NCI-H748 (cell line): Measurements from ENCODE around the gene GANAB.
"Not testable (repeated sequence)": the region's sequence is repeated elsewhere in the genome, so short reads cannot be mapped to it uniquely, and the experiment has no call there.

Source experiments
- DNase-seq: peaks from one replicate; lab custom pipeline; 2025; ENCODE audit not compliant: unreplicated experiment; lab: John Stamatoyannopoulos, UW

The GANAB gene

DNA sequence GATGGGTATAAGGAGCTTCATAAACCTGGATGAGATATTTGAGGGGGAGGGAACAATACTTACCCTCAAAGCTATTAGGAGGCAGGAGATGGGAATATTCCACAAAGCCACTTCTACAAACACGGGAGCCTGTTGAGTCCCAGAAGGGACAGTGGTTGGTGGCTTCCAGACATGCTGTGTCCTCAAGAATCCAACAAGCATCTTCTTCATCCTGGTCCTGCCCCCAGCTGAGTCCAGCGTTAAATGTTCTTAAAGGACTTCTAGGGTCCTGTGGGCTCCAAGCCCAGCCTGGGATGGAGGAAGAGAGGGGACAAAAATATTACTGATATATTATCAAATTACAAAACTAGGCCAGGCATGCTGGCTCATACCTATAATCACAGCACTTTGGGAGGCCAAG, 21.0 kb upstream of the GANAB start:
- no peak for DNase-seq

DNA sequence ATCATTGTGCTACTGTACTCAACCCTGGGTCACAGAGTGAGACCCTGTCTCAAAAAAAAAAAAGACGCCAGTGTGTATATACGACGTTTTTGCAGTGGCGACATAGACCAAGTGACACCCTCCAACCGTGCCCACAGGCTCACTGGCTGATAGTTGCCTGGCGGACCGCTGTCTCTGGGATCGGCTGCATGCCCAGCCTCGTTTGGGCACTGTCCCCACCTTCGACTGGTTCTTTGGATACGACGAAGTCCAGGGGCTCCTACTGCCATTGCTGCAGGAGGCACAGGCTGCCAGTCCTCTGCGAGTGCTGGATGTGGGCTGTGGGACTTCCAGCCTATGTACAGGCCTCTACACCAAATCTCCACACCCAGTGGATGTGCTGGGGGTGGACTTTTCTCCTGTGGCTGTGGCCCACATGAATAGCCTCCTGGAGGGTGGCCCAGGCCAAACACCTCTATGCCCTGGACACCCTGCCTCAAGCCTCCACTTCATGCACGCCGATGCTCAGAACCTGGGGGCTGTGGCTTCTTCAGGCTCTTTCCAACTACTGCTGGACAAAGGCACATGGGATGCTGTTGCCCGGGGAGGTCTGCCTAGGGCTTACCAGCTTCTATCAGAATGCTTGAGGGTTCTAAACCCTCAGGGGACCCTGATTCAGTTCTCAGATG, 20.0 kb upstream of the GANAB start:
- no peak for DNase-seq

DNA sequence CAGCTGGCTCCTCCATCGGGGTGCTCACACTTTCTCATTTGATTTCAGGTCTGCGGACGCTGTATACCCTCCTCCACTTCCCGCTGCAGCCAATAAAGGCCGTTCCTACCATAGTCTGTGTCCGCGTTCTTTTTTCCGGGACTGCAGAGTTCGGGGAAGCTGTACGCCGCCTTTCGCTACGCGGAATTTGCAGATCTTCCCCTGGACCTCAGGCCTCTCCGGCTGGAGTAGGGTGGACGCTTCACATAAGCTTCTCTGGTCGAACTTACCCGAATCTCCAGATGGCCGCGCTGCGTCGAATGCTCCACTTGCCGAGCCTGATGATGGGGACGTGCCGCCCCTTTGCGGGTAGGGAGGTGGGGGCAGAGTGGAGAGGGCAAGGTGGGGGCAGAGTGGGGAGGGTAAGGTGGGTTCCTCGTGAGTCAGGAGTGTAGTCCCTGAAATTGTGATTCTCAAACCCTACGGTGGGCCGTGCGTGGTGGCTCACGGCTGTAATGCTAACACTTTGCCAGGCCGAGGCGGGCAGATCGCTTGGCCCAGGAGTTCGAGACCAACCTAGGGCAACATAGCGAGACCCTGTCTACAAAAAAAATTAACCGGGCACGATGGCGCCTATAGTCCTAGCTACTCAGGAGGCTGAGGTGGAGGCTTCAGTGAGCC, 19.3 kb upstream of the GANAB start:
- peak; percentile 74 for DNase-seq

- peak; percentile 94 for DNase-seq
These were observed 18.7 kb upstream of the GANAB start, which contains the start of the genes C11orf98 and CSKMT for GRCh38 chr11:62665075-62665598. Gene C11orf98, minus strand, starts transcription at chr11:62665210. Its CDS starts 41 bp downstream, at chr11:62665169. Gene CSKMT, plus strand, starts transcription at chr11:62665312. Its CDS starts 568 bp downstream, at chr11:62665880.

DNA sequence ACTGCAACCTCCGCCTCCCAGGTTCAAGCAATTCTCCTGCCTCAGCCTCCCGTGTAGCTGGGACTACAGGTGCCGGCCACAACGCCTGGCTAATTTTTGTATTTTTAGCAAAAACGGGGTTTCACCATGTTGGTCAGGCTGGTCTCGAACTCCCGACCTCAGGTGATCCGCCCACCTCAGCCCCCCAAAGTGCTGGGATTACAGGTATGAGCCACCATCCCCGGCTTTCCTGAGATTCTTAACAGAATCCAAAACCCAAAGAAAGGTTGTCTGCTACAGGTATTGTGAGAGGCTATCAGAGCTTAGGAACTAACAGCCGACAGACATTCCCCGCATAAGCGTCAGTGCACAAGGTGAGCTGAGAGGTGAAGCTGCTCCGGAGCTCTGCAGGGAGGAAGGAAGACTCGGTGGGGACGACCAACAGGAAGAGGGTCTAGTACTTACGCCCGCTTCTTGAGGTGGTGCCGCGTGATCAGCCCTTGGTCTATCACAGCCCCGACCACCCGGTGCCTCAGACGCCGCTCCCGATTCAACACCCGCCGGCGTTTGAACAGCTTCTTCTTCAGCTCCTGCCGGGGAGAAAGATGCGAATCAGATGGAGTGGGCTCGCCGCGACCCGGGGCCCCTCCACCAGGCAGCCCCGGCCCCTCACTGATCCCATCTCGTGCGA, 18.1 kb upstream of the GANAB start:
- peak; percentile 77 for DNase-seq

GRCh38 chr11:62656796-62657429, 10.5 kb upstream of the GANAB start:
- DNase-seq = no peak

GRCh38 chr11:62654297-62654696, 7.9 kb upstream of the GANAB start:
- DNase-seq = no peak

GRCh38 chr11:62652161-62653006, 6.0 kb upstream of the GANAB start:
- DNase-seq = no peak

DNA sequence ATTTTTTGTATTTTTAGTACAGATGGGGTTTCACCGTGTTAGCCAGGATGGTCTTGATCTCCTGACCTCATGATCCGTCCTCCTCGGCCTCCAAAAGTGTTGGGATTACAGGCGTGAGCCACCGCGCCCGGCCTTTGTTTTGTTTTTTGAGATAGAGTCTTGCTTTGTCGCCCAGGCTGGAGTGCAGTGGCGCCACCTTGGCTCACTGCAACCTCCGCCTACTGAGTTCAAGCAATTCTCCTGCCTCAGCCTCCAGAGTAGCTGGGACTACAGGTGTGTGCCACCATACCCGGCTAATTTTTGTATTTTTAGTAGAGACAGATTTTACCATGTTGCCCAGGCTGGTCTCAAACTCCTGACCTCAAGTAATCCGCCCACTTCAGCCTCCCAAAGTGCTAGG, 3.9 kb upstream of the GANAB start:
- not testable (repeated sequence) for DNase-seq

DNA sequence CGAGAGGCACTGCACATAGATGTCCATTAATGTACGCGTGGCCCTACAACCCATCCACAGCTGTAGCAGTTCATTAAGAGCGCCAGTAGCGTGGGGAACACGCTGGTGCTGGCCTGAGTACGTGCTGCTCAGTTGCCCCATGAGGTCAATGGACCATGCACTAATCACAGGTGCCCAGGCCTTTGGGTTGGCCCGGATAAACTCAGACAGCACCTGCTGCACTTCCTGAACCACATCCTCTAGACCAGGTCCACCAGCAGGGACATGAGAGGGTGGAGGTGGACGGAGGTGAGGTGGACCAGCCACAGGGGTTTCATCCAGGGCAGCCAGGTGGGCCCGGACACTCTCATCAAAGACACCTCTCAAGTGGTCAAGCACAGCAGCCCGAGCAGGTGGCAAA, 3.1 kb upstream of the GANAB start:
- DNase-seq = no peak

DNA sequence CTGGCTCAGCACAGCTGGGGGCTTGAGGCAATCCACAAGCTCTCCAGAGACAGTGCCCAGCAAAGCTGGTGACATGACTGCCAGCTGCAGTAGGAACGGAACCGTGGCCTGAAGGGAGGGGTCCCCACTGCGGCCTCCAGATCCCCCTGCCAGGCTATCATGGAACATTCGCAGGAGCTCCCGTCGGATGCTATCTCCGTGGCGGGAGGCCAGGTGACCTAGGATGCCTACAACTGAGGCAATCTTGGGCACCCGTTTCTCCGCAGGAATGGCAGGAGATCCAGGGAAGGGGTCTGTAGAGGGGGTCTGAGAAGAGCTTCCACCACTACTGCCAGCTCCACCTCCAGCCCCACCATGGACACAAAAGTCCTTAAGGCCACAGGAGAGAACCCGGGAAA, 2.6 kb upstream of the GANAB start:
- no peak for DNase-seq

- no peak for DNase-seq
These were observed 2.0 kb upstream of the GANAB start for GRCh38 chr11:62648185-62648966.

DNA sequence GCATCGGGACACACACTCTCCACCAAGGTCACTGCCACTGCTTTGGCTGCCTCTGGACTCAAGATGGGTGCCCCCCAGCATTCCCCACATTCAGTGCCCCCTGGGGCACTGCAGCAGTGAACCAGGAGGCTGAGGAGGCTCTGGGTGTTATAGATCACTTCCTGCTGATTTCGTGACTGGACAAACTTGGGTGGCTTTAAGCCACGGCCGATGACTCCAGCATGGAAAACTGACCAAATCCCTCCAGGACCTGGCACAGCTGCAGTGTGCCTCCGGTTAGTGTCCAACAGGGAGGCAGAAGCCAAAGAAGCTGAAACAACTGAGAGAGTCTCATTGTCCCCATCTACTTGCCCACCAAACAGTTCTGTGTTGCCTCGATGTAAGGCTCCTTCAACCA, 1.2 kb upstream of the GANAB start:
- DNase-seq = no peak

DNA sequence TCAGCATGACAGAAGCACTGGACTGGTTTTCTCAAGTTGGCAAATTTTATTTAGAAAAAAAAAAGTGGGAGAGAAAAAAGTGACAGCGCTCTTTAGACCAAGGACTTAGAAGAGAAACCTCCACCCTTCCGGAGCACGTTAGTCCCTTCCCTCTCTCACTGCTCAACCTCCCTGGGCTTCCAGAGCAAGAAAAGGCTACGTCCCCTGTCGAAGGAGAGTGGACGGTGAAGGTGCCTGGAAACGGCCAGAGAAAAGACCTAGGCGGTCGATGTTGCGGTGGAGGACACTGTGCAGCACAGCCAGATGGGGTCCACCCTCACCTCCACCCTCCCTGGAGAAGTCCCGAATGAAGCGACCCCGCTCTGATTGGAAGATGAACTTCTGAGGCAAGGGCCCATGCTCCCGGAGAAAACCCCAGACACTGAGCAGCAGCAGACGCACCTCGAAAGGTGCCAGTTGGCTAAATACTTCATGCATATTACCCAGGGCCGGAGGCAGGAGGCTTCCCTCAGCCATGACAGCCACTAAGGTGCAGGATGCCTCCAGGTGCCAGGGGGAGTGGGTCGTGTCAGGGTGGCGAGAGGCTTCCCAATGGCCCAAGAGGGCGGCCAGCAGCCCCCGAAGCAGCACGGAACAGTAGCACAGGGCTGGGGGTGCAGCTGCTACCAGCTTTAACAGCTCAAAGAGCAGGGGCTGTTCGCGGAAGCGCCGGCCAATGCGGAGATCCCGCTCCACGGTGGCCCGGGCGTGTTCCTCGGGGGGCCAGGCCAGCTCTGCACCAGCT, 604 bp upstream of the GANAB start:
- peak; percentile 40 for DNase-seq

DNA sequence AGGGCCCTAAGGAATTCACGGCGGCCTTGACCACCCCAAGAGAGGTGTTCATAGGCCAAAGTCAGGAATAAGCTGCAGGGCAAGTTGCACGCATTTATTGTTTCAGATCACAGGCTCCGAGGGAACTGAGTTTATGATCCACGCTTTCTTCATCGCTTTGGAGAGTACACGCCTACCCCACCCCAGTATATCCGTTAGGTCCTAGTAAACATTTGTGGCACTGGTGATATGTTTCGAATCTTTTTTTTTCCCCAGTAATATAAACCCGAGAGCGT, 805 bp downstream of the GANAB start:
- no peak for DNase-seq

DNA sequence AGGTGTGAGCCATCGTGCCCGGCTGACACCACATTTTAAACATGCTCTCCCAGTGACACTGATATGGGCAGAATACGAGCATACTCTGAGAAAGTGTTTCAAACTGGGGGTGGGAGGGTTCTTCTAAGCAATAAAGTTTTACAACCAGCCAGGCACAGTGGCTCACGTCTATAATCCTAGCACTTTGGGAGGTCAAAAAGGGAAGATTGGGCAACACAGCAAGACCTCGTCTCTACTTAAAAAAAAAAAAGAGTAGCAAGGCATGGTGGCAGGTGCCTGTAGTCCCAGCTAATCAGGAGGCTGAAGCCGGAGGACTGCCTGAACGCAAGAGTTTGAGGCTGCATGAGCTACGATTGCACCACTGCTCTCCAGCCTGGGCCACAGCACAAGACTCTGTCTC, 2.2 kb downstream of the GANAB start:
- no peak for DNase-seq

DNA sequence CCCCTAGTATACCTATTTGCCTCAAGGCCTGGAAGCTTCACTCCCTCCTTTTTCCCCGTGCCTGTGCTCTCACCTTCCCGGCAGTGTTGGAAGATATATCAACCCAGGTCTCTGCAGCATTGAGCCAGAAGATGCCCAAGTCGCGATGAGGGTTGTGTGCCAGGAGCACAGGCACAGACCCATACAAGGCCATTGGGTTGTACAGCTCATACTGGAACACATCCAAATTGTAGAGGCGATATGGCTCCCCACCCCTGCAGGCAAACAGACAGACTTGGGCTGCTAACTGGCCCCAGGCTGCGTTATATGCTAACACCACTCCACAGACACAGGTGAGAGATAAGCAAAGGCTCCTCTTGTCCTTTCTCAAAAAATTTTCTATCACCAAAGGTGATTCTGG, 13.9 kb downstream of the GANAB start:
- no peak for DNase-seq

- DNase-seq = no peak
These were observed 18.7 kb downstream of the GANAB start for GRCh38 chr11:62627713-62628112.

DNA sequence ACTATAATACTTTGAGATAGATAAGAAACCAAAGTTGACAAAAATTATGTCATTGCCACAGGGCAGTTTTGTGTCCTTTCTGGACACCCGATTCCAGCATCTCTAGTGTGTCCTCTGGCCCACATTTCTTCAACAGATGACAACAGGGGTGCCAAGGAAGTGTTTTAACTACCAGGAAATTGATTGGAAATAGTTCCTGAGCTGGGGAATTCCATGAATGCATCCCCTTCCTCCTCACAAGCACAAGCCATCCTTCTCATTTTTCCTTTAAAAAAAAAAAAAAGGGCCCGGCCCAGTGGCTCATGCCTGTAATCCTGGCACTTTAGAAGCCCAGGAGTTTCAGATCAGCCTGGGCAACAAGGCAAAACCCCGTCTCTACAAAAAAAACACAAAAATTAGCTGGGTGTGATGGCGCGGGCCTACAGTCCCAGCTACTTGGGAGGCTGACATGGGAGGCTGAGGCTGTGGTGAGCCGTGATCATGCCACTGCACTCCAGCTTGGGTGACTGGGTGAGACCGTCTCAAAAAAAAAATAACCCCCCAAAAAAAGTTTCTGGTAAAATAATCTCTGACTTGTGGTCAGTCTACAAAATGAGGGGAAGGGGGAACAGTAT, 23.8 kb downstream of the GANAB start:
- DNase-seq = no peak
